ENCODE data around the gene POC1A.

Gene POC1A

DNA sequence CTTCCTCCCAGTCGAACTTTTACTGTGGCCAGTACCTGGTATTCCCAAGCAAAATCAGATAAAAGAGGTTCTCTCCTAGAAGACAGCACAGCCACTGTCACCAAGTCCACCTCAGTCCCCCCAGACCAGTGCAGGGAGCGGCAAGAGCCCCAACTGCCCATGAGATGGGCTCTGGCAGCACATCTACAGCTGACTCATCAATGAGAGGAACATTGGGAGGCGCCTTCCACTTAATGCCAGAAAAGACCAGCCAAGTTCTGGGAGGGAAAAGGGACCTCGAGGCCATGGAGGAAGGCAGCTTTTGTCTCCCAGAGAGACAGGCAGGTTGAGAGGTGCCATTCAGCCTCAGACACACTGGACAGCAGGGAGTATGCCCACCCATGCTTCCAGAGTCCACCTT is 28.2 kb downstream of the POC1A start:
- DNase-seq, result no peak

GRCh38 chr3:52124766-52125165 is 29.5 kb downstream of the POC1A start:
- no peak for DNase-seq

DNA sequence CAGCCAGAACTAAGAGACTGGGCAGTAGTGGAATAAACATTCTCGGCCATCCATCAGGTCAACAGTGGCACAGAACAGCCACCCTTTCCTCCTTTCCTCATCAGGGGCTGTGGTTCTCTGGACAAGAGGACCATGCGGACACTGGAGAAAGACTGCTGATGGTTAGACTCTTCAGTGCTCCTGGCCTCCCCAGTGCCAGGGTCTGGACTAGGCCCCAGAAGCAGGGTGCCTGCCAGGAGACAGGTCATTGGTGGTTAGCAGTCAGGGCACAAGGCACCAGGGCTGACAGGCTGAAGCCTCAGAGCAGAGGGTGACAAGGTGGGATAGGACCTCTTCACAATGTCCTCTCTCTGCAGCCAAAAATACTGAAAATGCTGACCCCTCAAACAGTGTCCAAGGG is 30.1 kb downstream of the POC1A start:
- DNase-seq, result no peak

DNA sequence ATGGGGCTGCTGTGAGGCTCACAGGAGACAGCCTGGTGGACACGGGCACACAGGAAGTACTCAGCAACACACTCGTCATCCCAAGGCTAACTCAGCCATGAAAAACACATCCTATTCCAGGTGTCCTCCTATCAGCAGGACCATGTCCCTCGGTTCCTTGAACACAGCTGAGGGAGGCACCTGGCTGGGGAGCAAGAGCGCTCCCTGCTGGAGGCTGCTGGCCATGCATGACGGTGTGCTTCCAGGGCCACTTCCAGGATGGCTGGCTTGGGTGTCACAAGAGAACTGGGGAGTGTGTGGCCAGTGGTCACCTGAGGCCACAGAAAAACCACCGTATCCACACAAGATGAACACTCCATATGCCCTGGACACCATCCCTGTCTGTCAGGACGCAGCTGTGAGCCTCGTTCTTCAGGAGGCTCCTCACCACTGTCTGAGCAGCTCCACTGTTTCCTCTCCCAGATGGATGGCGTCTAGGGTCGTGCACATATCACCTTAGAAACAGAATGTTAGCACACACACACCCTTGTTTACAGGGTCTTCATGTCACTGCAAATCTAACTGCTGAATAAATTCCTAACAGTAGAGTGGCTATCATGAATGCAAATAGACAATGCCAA is 31.0 kb downstream of the POC1A start:
- peak; percentile 56 for DNase-seq

GRCh38 chr3:52122491-52122890 is 31.7 kb downstream of the POC1A start:
- no peak for DNase-seq

- DNase-seq, result no peak
Measured at GRCh38 chr3:52121813-52122212, 32.4 kb downstream of the POC1A start.

DNA sequence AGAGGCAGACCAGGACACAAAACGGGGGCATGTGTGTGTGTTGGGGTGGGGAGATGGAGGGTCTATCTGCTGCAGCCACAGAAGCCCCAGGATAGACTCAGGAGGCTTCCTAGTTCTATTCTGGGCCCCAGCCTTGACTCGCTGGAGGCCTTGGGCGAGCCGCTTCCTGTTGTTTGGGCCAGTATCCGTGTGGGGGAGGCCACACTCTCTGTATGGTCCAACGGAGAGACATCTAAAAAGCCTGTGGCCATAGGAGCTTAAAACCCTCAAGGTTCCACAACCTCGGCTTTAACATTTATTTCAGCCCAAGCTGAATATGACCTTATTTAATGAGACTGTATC is 32.8 kb downstream of the POC1A start:
- DNase-seq, result no peak

DNA sequence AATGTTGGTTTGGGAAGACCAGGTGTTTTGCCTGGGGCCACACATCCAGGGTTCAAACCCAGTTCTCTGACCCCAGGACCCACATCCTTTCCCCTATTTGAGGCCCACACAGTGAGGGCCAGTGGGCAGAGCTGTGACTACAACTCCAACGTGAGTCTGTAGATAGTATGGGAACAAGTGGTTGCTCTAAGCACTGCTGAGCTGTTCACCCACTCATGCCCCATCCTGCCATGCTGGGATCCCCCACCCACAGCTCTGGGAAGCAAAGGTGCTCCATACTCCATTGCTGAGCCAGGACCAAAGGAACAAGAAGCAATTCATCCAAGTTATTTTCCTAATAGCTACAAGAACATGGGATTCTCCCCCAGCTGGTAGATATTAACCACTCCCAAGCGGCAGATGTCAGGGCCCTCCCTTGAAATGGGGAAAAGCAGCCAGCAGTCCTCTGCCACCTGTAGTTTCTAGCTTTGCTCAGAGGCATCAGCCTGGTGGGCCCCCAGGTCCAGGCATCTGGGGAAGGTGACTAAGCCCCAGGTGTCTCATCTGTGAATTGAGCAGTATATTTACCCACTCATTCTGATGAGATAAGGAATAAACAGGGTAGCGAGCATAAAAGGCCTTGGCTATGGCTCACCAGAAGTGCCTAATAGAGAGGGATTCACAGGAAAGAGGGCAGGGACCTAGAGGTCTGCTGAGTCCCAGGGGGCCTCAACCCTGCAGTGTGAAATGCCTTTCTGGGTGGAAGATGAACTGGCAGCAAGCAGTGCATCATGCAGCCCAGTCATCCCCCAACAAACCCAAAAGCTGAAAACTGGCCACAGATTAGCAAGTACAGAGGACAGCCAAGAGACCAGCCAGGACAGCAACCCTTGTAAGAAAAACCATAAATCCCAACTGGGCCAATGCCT is 33.4 kb downstream of the POC1A start:
- no peak for DNase-seq

- no peak for DNase-seq
Measured at GRCh38 chr3:52119826-52120225, 34.4 kb downstream of the POC1A start.

DNA sequence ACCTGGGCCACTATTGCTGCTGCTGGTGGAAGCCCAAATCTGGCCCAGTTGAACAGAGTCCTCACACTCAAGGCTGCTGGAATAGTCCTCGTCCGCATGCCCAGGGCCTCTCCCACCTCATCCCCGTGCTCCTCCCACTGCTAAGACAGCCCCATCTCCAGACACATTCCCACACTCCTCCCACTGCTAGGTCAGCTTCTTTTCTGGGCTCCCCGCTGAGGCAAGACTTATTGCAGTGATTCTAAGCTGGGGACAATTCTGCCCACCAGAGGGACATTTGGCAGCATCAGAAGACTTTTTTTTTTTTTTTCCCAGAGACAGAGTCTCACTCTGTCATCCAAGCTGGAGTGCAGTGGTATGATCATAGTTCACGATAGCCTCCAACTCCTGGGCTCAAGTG is 35.1 kb downstream of the POC1A start:
- DNase-seq, result no peak

DNA sequence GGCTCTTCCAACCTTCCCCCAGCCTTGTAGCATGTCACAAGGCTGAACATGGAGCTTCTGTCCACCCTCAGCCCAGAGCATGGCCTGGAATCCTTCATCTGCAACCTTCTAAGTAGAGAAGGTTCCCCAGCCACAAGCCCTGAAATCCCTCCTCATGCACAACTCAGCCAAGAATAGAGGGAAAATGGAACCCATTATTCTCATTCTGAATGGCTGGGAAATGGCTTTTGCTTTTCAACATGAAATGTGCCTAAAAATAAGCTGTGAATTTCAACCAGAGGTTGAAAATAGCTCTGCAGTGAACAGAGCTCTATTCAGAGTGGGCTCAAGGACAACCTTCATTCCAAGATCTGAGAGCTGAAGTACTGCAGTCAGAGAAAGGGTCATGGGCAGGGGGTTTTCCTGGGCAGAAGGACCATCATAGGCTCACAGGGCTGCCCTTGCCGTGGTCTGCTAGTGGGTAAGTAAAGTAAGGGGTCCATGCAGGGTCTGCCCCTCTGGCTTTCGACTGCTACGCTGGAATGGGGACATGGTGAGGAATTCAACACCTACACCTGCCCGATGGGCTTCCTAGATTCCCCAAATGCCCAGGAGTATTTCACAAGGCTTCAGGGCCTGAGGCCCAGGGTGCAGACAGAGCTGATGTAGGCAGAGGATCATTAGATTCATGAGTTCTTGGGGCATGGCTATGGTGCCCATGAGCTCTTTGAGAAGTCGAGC is 35.9 kb downstream of the POC1A start:
- no peak for DNase-seq

- no peak for DNase-seq
Measured at GRCh38 chr3:52117537-52117936, 36.7 kb downstream of the POC1A start.

GRCh38 chr3:52112056-52112455 is 42.2 kb downstream of the POC1A start:
- DNase-seq, result no peak

GRCh38 chr3:52110502-52110901 is 43.7 kb downstream of the POC1A start:
- DNase-seq, result no peak

DNA sequence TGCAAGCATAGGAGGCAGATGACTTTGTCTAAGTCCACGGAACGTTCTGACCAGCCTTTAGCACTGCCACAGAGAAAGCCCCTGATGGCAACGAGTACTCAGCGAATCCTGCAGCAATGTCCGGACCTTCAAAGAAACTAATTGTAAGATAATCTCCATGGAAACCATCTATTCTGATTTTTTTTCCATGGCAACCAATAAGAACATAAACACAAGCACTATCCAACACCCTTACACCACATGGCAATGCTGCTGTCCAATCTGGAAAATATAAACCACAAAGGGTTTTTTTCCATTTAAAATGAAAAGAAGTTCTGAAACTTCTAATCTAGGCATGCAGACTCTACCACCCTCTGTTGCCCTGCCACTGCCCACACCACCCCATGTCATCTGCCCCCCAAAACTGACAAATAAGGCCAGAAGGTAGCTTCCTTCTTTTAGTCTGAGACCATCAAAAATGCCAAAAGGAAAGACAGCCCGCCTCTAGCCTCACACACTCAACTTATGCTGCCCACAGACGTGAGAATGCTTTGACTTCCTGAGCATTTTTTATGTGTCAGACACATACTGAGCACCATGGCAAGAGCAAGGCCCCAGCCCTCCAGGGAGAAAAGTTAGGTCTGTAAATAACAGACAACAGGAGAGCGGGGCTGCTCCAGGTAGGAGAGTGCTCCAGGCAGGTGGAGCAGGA is 44.5 kb downstream of the POC1A start:
- DNase-seq, result no peak

DNA sequence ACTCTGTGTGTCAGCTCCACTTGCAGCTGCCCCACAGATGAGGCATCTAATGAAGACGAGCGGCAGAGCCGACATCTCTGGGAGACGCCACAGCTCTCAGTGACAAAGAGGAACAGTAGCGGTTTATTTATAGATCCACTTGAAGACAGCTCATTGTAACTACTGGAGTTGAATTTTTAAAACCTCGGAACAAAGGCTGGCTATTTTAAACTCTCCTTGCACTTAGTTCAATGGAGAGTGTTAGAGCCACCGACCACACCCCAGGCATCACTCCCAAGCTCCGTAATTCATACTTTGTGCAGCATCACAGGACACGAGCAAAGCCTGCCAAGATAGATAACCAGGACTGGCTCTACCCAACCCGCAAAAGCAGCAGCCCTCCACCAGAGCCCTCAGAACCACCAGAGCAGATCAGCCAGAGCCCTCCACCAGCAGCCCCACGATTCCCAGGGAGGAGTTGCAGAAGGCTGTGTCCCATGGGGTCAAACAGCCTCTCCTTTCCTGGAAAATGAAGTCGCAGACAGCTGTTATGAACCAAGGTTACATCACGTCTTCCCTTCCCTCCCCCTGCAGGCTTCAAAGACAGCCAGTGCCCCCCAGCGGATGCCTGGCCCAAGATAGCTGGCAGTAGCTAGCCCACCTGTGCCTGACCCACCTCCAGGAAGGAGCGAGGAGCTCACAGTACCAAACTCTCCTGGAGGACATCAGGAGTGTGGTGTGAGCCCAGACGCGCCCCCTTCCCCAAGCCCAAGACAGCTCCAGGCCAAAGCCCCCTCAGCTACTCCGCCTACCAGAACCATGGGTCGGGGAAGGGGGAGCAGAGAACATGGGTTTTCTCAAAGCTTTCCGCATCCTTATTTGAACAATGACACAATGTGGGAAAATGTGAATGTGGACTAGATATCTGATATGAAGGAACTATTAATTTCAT is 45.7 kb downstream of the POC1A start:
- no peak for DNase-seq

DNA sequence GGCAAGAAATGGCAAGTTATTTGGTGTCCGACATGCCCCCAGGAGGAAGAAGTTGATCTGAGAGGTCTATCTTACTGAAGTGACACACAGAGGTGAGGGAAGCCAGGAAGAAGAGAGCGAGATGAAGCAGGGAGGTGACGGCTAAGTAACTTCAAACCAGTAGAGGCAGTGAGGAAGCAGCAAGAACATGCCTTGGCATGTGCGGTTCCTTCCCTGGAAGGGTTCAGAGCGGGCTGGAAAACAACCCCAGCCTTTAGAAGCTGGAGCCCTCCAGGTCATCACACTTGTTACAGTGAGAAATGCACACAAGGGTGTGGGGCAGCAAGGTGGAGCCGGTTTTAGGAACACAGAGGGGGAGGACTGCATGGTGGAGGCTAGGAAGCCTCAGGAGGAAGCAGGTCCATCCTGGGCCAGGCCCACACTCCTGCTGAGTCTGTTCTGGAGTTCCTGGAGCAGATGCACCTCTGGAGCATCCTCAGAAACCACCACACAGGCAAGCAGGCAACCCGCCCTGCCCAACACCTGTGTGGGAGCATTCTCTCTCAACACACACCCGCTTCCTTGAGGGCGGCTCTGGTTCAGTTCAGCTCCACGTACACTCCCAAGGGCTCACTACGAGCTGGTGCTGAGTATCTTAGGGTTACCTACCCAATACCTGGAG is 47.1 kb downstream of the POC1A start:
- no peak for DNase-seq

- DNase-seq, result no peak
Measured at GRCh38 chr3:52104684-52105640, 49.3 kb downstream of the POC1A start.

DNA sequence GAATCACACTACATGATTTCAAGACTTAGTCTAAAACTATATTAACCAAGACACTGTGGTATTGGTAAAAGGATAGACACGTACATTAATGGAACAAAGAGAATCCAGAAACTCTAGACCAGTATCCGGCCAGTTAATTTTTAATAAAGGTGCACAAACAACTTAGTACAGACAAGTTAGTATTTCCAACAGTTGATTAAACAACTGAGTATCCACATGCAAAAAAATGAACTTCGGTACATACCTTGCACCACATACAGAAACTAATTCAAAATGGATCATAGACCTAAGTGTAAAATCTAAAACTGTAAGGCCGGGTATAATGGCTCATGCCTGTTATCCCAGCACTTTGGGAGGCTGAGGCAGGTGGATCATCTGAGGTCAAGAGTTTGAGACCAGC is 51.3 kb downstream of the POC1A start:
- DNase-seq, result no peak

GRCh38 chr3:52099001-52099401 is 55.2 kb downstream of the POC1A start:
- no peak for DNase-seq
